Memory B cell (primary cell): ENCODE data around the gene SPDYC.

Source experiments
- ATAC-seq: fragments of 150-1000 bp; cut with Tn5 transposase; 2 replicates; pipeline ENCODE4 v1.10.0; 2021; ENCODE audit warnings: low read depth, mild to moderate bottlenecking, moderate library complexity
- DNase-seq, 2 donors: peaks; one replicate each; pipeline ENCODE4 v3.0.0; 2022; ENCODE audit warnings: low spot score in 2 of 2
- H3K27ac Mint-ChIP-seq: one replicate; pipeline ENCODE4 v1.8.0; 2022; ENCODE audit warnings: mild to moderate bottlenecking, moderate library complexity, mixed read lengths
- H3K27me3 Mint-ChIP-seq: one replicate; pipeline ENCODE4 v1.8.0; 2022; ENCODE audit warnings: mixed read lengths
- H3K36me3 Mint-ChIP-seq: one replicate; pipeline ENCODE4 v1.8.0; 2022; ENCODE audit warnings: mild to moderate bottlenecking, mixed read lengths
- H3K4me1 Mint-ChIP-seq: one replicate; pipeline ENCODE4 v1.8.0; 2022; ENCODE audit warnings: mixed read lengths
- H3K4me3 Mint-ChIP-seq: one replicate; pipeline ENCODE4 v1.8.0; 2022; ENCODE audit warnings: mild to moderate bottlenecking, moderate library complexity, mixed read lengths
- H3K9me3 Mint-ChIP-seq: one replicate; pipeline ENCODE4 v1.8.0; 2022; ENCODE audit warnings: mixed read lengths

The SPDYC gene

GRCh38 chr11:65131417-65131776 is 38.6 kb upstream of the SPDYC start:
- H3K27ac Mint-ChIP-seq = peak overlapping the region; percentile 78
- no peaks in the 10 kb centered on the region for H3K27me3 Mint-ChIP-seq
- ATAC-seq (no peak), DNase-seq (no peak)
- no peaks in the 10 kb centered on the region for H3K9me3 Mint-ChIP-seq
- peaks cover 29% of the 10 kb centered on the region for H3K36me3 Mint-ChIP-seq
- peak overlapping the region; percentile 100 for H3K4me3 Mint-ChIP-seq
- H3K4me1 Mint-ChIP-seq = peaks cover 55% of the 10 kb centered on the region

DNA sequence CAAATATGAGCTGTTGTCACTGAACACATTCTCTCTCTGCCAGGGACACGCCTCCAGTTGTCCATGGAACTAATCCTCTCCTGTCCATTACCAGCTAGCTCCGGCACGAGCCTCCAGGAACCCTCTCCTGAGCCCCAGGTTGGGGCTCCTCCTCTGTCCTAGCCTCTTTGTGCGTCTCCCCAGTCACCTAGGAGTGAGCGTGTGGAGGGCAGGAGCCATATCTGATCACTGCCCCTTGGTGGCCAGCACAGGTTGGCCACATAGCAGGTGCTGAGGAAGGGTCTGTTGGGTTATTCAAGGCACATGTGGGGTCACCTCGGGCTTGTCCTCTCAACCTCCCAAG is 38.2 kb upstream of the SPDYC start:
- Mint-ChIP-seq H3K27me3 (no peaks in the 10 kb centered on the region), H3K4me1 (peaks cover 53% of the 10 kb centered on the region), H3K4me3 (peak overlapping the region; percentile 100), H3K36me3 (peaks cover 25% of the 10 kb centered on the region), H3K27ac (peak overlapping the region; percentile 100), H3K9me3 (no peaks in the 10 kb centered on the region)
- DNase-seq = no peak
- no peak for ATAC-seq

DNA sequence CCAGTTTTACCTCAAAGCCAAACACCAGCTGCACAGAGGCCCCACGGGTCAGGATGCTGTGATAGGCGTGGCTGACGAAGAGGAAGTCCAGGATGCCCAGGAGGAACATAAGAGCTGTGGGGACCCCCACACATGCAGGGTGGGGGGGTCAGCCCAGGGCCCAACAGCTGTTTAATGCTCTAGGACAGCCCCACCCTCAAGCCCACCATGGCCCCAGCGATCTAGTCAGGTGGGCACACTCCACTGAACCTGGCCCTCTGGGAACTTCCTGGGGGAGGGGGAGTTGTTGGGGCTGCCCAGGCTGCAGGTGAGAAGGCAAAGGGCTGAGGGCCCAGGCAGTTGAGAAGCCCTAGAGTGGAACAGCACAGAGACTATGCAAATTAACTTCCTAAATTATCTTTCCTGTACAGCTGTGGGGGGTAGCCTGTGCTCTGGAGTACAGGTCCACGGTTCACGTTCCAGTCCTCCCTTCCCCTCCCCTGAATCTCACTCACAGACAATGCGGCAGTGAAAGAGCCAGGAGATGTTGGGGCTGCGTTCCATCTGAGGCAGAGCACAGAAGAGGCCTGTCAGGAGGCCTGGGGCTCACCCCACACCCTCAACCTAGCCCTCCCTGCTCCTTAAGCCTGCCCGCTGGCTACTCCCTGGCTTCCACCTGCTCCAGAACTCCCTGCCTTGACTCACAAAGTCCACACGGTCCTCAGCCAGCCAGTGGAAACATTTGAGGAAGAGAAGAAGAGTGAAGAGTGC is 37.6 kb upstream of the SPDYC start:
- peak overlapping the region; percentile 100 for H3K27ac Mint-ChIP-seq
- H3K9me3 Mint-ChIP-seq = no peaks in the 10 kb centered on the region
- peaks cover 52% of the 10 kb centered on the region for H3K4me1 Mint-ChIP-seq
- H3K27me3 Mint-ChIP-seq = no peaks in the 10 kb centered on the region
- DNase-seq = peak; percentile 54 to 59
- peak; percentile 55 for ATAC-seq
- H3K36me3 Mint-ChIP-seq = peaks cover 23% of the 10 kb centered on the region
- H3K4me3 Mint-ChIP-seq = peak overlapping the region; percentile 100

DNA sequence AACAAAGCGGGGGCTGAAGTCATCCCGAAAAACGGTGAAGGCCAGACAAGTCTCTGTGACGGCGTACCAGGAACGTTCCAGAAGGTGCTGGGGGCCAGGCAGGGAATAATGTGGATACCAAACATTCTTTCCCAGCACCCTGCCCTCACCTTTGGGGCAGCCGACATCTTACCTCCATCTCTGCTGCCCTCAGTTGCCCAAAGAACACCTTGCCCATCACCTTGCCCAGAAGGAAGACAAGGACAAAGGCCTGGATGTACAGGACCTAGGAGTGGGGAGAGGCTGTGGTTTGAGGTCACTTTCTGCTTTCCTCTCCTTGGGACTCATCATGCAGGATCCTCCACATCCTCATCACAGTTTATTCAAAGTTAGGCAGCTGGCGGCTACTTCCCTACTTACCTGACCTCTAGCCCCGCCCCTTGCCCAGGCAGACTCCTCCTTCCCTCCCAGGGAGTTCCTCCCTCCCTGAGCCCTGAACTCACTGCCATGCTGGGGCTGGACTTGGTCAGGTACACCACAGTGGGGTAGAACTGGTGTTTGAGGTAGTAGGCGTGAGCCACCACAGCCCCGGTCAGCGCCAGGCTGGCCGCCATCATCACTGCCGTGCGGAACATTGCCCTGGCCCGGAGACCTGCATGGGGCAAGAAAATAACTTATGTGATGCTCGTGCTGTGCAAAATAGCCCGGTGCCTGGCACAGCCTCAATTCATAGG is 36.9 kb upstream of the SPDYC start:
- Mint-ChIP-seq H3K27me3 (no peaks in the 10 kb centered on the region), H3K9me3 (no peaks in the 10 kb centered on the region), H3K36me3 (peaks cover 23% of the 10 kb centered on the region), H3K27ac (peak overlapping the region; percentile 100), H3K4me1 (peaks cover 51% of the 10 kb centered on the region), H3K4me3 (peak overlapping the region; percentile 100)
- peak; percentile 47 to 55 for DNase-seq
- ATAC-seq = peak; percentile 8

DNA sequence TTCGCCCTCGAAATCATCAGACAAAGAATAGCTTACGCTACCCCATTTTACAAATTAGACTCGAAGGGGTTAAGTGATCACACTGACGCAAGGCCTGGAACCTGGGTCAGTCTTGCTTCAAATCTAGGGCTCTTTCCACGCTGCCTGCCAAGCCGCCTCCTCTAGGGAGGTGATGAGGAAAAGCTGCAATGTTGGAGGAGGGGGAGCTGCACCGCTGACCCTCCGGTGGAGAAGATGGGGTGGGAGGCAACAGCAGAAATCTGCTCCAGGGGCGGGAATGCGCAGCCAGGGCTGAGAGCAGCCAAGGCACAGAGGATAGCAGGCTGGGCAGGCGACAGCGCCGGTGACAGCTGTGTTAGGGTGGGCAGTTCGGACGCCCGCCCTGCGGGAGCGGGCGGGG is 36.3 kb upstream of the SPDYC start:
- H3K4me3 Mint-ChIP-seq = peak overlapping the region; percentile 100
- H3K9me3 Mint-ChIP-seq = no peaks in the 10 kb centered on the region
- peaks cover 51% of the 10 kb centered on the region for H3K4me1 Mint-ChIP-seq
- peaks cover 23% of the 10 kb centered on the region for H3K36me3 Mint-ChIP-seq
- no peak for ATAC-seq
- no peaks in the 10 kb centered on the region for H3K27me3 Mint-ChIP-seq
- no peak for DNase-seq
- H3K27ac Mint-ChIP-seq = peak overlapping the region; percentile 100

DNA sequence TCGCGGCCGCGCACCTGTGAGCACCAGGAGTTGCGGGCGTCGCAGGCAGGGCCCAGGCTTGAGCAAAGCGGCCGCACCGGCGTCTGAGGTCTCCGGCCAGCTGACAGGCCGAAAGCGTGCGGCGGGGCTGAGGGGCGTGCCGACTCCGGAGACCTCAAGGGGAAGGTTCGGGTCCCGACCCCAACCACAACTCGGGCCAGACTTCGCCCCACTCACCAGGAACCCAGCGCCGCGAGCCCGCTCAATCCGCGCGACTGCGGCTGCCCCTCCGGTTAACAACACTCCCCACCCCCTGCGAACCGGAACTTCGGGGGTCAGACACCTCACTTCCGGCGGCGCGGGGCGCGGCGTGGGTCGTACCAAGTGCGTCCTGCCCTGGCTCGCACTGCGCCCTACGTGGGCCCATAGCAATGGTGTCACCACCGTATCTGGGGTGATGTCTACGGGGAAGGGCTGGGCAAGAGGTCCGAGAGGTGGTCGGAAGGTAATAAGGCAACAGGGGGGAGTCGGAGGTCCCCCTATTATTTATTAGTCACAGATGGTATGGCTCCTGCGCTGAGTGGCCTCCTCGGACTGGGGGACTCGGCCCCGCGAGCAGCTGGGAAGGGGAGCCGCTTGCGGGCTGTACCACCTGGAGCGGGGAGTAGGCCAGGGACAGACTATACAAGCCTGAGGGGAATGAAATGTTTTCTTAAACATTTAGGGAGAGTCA is 35.6 kb upstream of the SPDYC start, which contains the start of gene SYVN1:
Gene SYVN1, minus strand, starts transcription at position 280 of the 712 bp plus-strand sequence. CDS start 918 bp downstream, outside the sequence.
- no peaks in the 10 kb centered on the region for H3K27me3 Mint-ChIP-seq
- peak within 1 kb of the TSS; percentile 100 for H3K4me3 Mint-ChIP-seq
- no peaks in the 10 kb centered on the region for H3K9me3 Mint-ChIP-seq
- H3K36me3 Mint-ChIP-seq = peaks cover 23% of the 10 kb centered on the region
- peak; percentile 90 to 95 for DNase-seq
- peaks cover 51% of the 10 kb centered on the region for H3K4me1 Mint-ChIP-seq
- H3K27ac Mint-ChIP-seq = peak within 1 kb of the TSS; percentile 100
- ATAC-seq = peak; percentile 67

DNA sequence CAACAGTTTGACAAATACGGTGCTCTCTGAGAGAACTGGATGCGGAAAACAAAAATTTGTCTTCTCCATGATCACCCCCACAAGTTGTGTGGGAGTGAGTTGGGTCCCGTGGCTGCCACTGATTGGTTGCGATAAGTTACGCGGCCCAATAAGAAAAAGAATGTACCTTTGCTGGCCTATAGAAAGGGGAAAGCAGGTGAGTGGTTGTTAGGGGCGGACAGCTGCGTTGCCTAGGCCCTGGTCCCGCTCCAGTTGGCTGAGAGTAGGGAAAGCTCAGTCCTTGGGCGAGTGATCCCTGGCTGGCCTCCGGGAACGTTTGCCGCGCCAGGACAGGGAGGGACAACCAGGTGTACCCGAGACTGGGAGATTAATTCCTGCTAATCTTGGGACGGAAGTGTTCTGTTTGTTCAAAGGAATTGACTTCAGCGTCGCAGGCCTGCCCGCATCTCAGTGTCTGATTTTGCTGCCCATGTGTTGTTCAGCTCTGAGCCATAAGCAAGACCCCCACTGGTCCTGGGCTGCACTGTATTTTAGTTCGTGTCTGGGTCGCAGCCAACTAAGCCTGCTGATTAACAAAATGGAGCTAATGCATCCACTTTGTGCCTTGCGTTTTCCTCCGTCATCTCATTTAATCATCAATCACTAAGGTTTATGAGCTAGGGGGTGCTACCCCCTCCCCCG is 34.9 kb upstream of the SPDYC start:
- peak overlapping the region; percentile 100 for H3K4me3 Mint-ChIP-seq
- DNase-seq (peak in 1 of 2 donors; percentile 77), ATAC-seq (peak; percentile 73)
- H3K9me3 Mint-ChIP-seq = no peaks in the 10 kb centered on the region
- H3K36me3 Mint-ChIP-seq = peaks cover 22% of the 10 kb centered on the region
- peaks cover 45% of the 10 kb centered on the region for H3K4me1 Mint-ChIP-seq
- H3K27me3 Mint-ChIP-seq = no peaks in the 10 kb centered on the region
- H3K27ac Mint-ChIP-seq = peak overlapping the region; percentile 100

DNA sequence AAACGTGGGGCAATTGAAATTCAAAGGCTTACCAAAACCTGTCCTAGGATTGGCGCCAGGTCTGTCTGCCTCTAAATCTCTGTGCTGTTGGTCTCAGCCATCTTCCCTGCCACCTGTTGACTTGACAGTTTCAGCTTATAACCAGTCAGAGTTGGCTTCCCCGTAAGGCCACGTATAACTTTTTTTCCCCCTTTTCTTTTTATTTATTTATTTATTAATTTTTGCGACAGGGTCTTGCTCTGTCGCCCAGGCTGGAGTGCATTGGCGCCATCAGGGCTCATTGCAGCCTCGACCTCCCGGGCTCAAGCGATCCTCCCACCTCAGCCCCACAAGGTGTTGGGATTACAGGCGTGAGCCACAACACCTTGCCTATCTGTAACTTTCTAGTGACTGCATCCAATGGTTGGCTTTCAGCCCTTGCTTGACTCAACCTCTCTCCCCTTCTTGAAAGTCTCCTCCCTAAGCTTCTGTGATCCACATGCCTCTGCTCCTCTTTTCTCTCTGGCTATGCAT is 34.3 kb upstream of the SPDYC start:
- Mint-ChIP-seq H3K4me1 (peaks cover 41% of the 10 kb centered on the region), H3K9me3 (no peaks in the 10 kb centered on the region), H3K27me3 (no peaks in the 10 kb centered on the region), H3K4me3 (peak overlapping the region; percentile 100), H3K36me3 (peaks cover 18% of the 10 kb centered on the region), H3K27ac (peak overlapping the region; percentile 100)
- no peak for ATAC-seq
- no peak for DNase-seq

GRCh38 chr11:65136515-65137096 is 33.4 kb upstream of the SPDYC start:
- Mint-ChIP-seq H3K36me3 (peaks cover 13% of the 10 kb centered on the region), H3K4me3 (no peak overlapping the region), H3K27ac (no peak overlapping the region), H3K27me3 (no peaks in the 10 kb centered on the region), H3K4me1 (peaks cover 31% of the 10 kb centered on the region), H3K9me3 (no peaks in the 10 kb centered on the region)
- no peak for ATAC-seq
- no peak for DNase-seq

GRCh38 chr11:65141896-65142494 is 28.0 kb upstream of the SPDYC start:
- peaks cover 17% of the 10 kb centered on the region for H3K4me1 Mint-ChIP-seq
- peaks cover 2% of the 10 kb centered on the region for H3K27me3 Mint-ChIP-seq
- no peak for ATAC-seq

DNA sequence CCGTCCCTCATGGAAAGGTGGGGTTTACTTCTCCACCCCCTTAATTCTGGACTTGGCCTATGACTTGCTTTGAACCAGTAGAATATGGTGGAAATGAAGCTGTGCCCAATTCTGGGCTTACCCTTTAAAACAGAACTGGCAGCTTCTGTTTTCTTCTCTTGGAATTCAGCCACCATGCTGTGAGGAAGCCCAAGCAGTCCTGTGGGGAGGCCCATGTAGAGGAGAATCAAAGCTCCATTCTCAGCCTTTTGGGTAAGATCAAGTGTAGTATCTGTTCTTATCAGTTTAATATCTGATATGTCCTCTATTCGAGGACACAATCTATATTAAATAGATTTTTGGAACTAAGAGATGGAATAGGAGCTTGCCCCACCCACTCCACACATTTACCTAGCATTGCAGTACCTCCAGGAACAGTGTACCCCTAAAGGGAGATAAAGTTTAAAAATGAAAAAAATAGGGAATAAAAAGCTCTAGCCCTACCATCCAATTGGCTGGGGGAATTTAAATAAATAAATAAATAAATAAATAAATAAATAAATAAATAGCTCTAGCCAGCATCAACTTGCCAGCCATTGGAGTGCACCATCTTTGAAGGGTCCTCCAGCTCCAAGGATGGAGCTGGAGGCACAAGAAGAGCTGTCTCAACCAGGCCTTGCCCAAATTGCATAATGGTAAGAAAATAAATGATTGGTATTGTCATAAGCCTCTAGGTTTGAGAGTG is 22.5 kb upstream of the SPDYC start:
- H3K36me3 Mint-ChIP-seq = no peaks in the 10 kb centered on the region
- H3K4me1 Mint-ChIP-seq = peaks cover 22% of the 10 kb centered on the region
- ATAC-seq (no peak), DNase-seq (no peak)
- H3K27me3 Mint-ChIP-seq = no peaks in the 10 kb centered on the region
- H3K9me3 Mint-ChIP-seq = no peaks in the 10 kb centered on the region
- no peak overlapping the region for H3K27ac Mint-ChIP-seq
- H3K4me3 Mint-ChIP-seq = no peak overlapping the region

More at GRCh38 chr11:65141896-65142494, 28.0 kb upstream of the SPDYC start:
- Mint-ChIP-seq H3K27ac (no peak overlapping the region), H3K36me3 (no peaks in the 10 kb centered on the region), H3K9me3 (no peaks in the 10 kb centered on the region), H3K4me3 (no peak overlapping the region)
- DNase-seq = no peak

- Mint-ChIP-seq H3K27me3 (no peaks in the 10 kb centered on the region), H3K4me1 (peaks cover 22% of the 10 kb centered on the region), H3K27ac (no peak overlapping the region), H3K4me3 (no peak overlapping the region), H3K36me3 (no peaks in the 10 kb centered on the region), H3K9me3 (no peaks in the 10 kb centered on the region)
- ATAC-seq = no peak
- no peak for DNase-seq
Measured at GRCh38 chr11:65148657-65149056, 21.4 kb upstream of the SPDYC start.
